Breast epithelium (tissue), 3 donors: ENCODE results near the gene CENPT.

Experiments used
- CTCF ChIP-seq, 3 donors: fragments of 450-650 bp; IDR thresholded peaks; one replicate each; pipeline ENCODE4 v1.5.1; 2016 to 2017; ENCODE audit warnings: antibody characterized with exemption in 3 of 3, mild to moderate bottlenecking in 3 of 3, moderate library complexity in 3 of 3
- POLR2AphosphoS5 ChIP-seq, 3 donors: sonication (generic); formaldehyde crosslinking; IDR thresholded peaks; one replicate each; pipeline ENCODE4 v1.6.1; 2017; ENCODE audit warnings: antibody characterized with exemption in 3 of 3

DNA sequence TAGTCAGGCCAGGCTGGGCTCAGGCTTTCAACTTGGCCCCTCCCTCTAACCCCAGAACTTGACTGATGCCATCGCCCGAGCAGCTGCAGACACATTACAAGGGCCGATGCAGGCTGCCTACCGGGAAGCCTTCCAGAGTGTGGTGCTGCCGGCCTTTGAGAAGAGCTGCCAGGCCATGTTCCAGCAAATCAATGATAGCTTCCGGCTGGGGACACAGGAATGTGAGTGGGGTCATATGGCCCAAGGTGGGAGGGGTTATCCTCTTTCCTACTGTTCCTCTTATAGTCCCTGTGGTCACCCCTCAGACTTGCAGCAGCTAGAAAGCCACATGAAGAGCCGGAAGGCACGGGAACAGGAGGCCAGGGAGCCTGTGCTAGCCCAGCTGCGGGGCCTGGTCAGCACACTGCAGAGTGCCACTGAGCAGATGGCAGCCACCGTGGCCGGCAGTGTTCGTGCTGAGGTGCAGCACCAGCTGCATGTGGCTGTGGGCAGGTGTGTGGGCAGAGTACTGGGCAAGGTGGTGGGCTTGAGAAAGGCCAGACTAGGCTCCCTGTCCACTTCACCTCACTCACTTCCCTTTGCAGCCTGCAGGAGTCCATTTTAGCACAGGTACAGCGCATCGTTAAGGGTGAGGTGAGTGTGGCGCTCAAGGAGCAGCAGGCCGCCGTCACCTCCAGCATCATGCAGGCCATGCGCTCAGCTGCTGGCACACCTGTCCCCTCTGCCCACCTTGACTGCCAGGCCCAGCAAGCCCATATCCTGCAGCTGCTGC lies 35.1 kb upstream of the CENPT start:
- TF ChIP-seq POLR2AphosphoS5 (IDR thresholded peaks at IDR 0.05), result no peak
- TF ChIP-seq CTCF (IDR thresholded peaks at IDR 0.05), result no peak
